AG20443 (cell line): ENCODE results near the gene CPHXL2.
A peak's percentile ranks its signal among the peaks of the same experiment; 100 is the strongest.

Experiments used
- DNase-seq: peaks from one replicate; pipeline ENCODE4 v3.0.0; 2012; ENCODE audit warnings: low spot score, mixed read lengths

Gene CPHXL2

DNA sequence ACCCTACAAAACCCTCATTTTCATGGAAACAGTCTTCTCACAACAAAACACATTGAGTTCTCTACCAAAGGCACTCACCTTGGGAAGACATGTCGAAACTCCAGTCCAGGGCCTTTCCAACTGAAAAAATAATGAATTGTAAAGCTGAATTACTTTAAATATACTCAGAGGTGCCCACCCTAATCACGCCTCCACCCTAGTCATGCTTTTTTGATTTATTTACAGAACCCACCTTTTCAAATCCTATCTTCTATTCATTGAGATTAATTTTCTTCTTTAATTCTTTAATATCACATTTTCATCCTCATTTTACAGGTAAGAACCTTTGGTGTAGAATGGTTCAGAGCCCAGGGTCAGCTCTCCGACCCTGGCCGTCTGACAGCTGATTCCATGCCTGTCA lies at the start of gene CPHXL2:
Gene CPHXL2, minus strand, starts transcription at position 101 of the 400 bp plus-strand sequence. Its CDS starts 10 bp downstream, at position 91.
- no peak for DNase-seq

DNA sequence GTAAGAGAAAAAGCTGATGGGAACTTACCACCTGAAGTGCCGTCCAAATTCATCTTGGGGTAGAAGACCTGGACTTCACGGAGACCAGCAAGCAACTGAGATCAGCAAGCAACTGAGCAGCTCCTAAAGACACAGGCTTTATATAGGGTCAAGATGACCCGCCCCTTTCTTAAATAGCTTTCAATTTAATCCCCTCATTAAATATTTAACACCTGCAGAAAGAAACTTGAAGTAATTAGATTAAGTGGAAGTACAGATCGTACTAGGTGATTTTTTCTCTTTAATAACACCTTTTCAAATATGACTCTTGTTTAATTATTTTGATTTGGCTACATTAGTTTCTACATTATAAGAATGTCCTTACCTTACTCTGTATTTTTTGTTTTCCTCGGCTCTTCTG lies 49.6 kb upstream of the CPHXL2 start, which contains the start of gene CPHXL:
Gene CPHXL, minus strand, starts transcription at position 101 of the 400 bp plus-strand sequence. Its CDS starts 48 bp downstream, at position 53.
- no peak for DNase-seq

DNA sequence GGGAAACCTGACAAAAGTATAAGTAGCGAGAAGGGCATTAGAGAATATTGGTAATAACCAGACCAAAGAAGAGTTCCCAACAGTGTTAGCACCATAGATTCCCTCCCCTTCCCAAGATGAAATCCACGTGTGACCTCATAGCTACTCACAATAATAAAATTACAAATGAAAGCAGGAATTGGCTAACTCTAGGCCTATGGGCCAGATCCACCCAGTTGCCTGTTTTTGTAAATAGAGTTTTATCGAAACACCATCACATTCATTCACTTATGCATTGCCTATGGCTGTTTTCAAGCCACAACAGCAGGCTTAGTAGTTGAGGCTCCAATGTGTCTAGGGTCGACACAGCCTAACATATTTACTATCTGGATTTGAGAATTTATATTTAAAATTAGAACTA lies 41.6 kb upstream of the CPHXL2 start:
- no peak for DNase-seq

- DNase-seq: no peak
These were observed 37.9 kb upstream of the CPHXL2 start for GRCh38 chr16:75714661-75715060.

GRCh38 chr16:75710344-75710743 lies 33.5 kb upstream of the CPHXL2 start:
- DNase-seq: no peak

DNA sequence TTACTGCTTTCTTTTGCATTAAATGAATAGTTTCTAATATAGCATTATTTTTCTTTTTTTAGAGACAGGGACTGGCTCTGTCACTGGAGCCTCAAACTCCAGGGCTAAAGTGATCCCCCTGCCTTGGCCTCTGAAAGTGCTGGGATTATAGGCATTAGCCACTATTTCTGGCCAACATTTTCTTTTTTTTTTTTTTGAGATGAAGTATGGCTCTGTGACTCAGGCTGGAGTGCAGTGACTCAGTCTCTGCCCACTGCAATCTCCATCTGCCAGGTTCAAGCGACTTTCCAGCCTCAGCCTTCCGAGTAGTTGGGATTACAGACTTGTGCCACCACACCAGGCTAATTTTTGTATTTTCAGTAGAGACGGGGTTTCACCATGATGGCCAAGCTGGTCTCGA lies 26.5 kb upstream of the CPHXL2 start:
- no peak for DNase-seq

DNA sequence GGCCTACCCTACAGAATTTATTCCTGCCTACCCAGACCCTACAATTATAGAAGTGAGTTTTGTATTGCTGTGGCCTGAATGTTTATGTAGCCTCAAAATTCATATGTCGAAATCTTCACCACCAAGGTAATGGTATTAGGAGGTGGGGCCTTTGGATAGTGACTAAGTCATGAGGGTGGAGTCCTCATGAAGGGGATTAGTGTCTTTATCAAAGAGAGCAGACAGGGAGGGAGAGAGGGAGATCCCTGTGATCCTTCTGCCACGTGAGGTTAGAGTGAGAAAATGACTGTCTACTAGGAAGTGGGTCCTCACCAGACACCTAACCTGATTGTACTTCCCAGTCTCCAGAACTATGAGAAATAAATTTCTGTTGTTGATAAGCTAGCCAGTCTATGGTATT lies 25.4 kb upstream of the CPHXL2 start:
- DNase-seq: no peak

- DNase-seq: no peak
These were observed 24.6 kb upstream of the CPHXL2 start, which contains the start of gene DUXB for GRCh38 chr16:75701361-75701760. TSS of gene DUXB (minus strand) at chr16:75701461. CDS start at chr16:75701418, 43 bp downstream.

GRCh38 chr16:75697571-75697970 lies 20.8 kb upstream of the CPHXL2 start:
- no peak for DNase-seq

- no peak for DNase-seq
These were observed 18.9 kb upstream of the CPHXL2 start for GRCh38 chr16:75695708-75696107.

DNA sequence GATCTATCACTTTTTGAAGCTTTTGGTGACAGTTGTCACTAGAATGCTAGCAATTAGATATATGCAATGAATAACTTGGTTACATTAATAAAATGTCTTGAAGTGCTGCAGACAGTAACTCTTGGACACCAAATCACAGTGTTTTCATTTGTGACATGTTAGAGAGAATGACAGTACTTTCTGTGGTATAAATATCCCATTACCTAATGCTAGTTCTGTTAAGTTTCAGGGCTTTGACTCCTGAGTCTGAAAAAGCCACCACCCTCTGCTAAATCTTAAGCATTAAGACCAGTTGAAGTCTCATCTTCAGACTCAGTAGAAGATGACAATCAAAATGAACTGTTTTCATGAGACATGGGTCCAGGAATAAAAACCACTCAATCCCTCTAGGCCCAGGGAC lies 10.6 kb upstream of the CPHXL2 start:
- no peak for DNase-seq

DNA sequence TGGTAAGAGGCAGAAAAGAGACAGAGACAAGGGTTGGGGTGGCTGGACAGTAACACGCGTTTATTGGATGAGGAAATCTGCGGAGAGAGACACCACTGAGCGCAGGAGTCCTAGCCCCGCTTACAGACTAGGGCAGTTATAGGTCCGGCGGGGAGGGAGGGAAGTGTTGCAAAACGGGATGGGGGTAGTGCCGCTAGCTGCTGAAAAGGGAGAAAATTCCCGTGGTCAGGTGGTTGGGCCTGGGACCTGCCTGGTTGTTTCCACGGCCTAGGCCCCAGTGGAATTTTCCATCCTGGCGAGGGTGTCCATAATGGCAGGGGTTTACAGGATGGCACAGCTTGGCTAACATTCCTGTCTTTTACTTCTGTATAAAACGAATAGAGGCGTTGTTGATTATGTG lies 5.5 kb upstream of the CPHXL2 start:
- DNase-seq: no peak

- DNase-seq: no peak
These were observed 2.6 kb upstream of the CPHXL2 start for GRCh38 chr16:75679366-75679765.

- DNase-seq: no peak
These were observed 9.3 kb downstream of the CPHXL2 start for GRCh38 chr16:75667503-75667902.

- no peak for DNase-seq
These were observed 16.0 kb downstream of the CPHXL2 start for GRCh38 chr16:75660726-75661302.

DNA sequence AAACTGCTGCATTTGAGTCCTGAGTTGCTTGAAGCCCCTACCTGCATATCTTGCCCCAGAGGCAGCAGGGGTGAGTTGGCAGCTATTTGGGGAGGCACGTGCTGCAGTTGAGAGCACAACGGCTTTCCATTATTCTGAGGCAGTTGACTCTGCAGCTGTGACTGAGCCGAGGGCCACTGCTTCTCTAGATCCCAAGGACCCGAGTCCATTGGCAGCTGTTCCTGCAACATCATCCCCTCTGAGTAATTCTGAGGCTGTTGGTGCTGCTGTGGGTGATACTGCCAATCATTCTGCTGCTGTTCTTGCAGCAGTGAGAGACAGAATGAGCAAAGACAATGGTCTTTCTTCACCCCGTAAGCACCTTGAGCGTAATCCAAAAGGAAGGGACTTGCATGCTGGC lies 16.5 kb downstream of the CPHXL2 start:
- no peak for DNase-seq

- DNase-seq: no peak
These were observed 18.6 kb downstream of the CPHXL2 start for GRCh38 chr16:75658175-75658574.

DNA sequence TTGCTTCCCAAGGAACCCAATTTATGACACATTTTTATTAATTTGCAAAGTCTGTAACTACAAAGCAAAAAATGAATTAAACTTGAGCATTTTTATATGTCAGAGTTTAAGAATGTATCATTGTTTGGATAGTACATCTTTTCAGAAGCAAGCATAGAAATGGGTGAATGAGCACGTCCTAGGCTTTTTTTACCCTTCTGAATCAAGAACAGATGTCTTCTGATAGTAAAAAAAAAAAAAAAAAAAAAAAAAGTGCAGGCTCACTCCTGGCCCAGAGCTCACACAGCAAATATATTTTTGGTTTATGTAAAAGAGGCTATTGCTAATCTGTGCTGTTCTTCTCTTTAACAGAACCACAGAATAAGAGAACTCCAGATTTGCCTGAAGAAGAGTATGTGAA lies 22.9 kb downstream of the CPHXL2 start:
- DNase-seq: peak; percentile 69

DNA sequence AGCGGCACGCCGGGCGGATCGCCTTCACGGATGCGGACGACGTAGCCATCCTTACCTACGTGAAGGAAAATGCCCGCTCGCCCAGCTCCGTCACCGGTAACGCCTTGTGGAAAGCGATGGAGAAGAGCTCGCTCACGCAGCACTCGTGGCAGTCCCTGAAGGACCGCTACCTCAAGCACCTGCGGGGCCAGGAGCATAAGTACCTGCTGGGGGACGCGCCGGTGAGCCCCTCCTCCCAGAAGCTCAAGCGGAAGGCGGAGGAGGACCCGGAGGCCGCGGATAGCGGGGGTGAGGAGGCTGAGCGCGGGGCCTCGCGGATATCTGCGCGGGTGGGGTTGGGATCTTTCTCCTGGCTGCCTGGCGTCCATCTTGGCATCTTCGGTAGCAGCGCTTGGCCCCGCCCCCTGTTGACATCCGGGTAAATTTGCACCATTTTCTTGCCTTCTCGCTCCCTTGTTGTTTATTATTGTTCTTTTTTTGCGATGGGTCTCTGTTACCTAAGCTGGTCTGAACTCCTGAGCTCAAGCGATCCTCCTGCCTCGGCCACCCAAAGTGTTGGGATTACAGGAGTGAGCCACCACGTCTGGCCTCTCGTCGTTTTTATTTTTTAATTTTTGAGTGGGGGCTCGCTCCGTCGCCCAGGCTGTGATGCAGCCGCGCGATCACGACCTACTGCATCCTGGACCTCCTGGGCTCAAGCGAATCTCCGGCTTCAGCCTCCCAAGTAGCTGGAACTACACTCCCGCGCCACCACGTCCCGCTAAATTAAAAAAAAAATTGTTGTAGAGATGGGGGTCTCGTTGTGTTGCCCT lies 28.3 kb downstream of the CPHXL2 start:
- peak; percentile 84 for DNase-seq

GRCh38 chr16:75647492-75648264 lies 29.1 kb downstream of the CPHXL2 start, which contains the start of the genes KARS1 and TERF2IP:
TSS of gene KARS1 (minus strand) at chr16:75647665. CDS start at chr16:75647639, 26 bp downstream.
TSS of gene TERF2IP (plus strand) at chr16:75647773. CDS start at chr16:75647883, 110 bp downstream.
- peak; percentile 98 for DNase-seq

DNA sequence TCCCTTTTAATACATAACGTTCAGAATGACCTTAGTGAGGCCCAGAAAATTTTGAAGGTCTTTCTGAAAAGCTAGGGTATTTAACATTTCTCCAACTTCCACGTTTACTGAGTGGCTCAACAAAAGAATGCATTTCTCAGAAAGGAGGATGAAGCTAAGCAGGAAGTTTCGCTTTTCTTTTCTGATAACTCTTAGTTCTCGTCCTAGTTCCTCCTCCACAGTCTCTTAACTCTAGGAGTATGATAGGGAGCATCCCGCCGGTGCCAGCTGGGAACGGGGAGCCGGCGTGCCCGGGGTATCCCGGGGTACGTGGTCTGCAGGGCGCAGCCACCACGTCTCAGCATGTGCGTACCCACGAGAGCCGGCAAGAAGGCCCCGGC lies 29.7 kb downstream of the CPHXL2 start:
- DNase-seq: no peak

GRCh38 chr16:75644240-75645012 lies 32.4 kb downstream of the CPHXL2 start:
- DNase-seq: no peak
